Caco-2 (cell line): ENCODE measurements around the gene DHDDS. TPM values are rescaled to one million over a fixed set of nuclear protein-coding genes. Genes with fewer than 3 reads are reported as not detected.

Source experiments
- BruUV-seq: library from RNA; stranded (reverse); fragments of 400-500 nt; replicated peaks from 2 replicates; lab custom pipeline; 2021; lab: Mats Ljungman, UMichigan
- CTCF ChIA-PET: fragments of 300-600 bp; sonication (Branson Sonifier 250); formaldehyde crosslinking; loops from one replicate; lab custom pipeline; 2022; ENCODE audit warnings: antibody characterized with exemption; lab: Charles Lee
- POLR2A ChIA-PET: fragments of 300-600 bp; sonication (Branson Sonifier 250); formaldehyde crosslinking; loops from one replicate; lab custom pipeline; 2022; ENCODE audit warnings: antibody characterized with exemption; lab: Charles Lee
- DNase-seq, 2 experiments: peaks; one replicate each; pipeline versions ENCODE4 v3.0.0 to v3.0.0-alpha.2; 2020 to 2022
- H3K27me3 ChIP-seq: replicated peaks from 2 replicates; pipeline ENCODE4 v1.6.0; 2011; ENCODE audit warnings: low read length; ENCODE audit not compliant: control insufficient read depth, insufficient read depth
- H3K36me3 ChIP-seq: 2 replicates; pipeline ENCODE4 v1.5.1; 2011; ENCODE audit warnings: low read length; ENCODE audit not compliant: control insufficient read depth, insufficient read depth
- H3K4me1 ChIP-seq: fragments of 250-450 bp; sonication (Bioruptor Pico); 2 replicates; pipeline ENCODE4 v1.5.1; 2020; ENCODE audit warnings: mild to moderate bottlenecking
- H3K4me3 ChIP-seq: 2 replicates; pipeline ENCODE4 v1.5.1; 2011; ENCODE audit warnings: low read depth, mild to moderate bottlenecking, control low read depth, low read length
- H3K9me3 ChIP-seq: fragments of 250-450 bp; sonication (Bioruptor Pico); 2 replicates; pipeline ENCODE4 v1.5.1; 2020; ENCODE audit warnings: mild to moderate bottlenecking, moderate library complexity
- H3K27ac Mint-ChIP-seq: one replicate; pipeline ENCODE4 v1.8.0; 2022; ENCODE audit warnings: mixed read lengths; ENCODE audit not compliant: unreplicated experiment
- H3K27me3 Mint-ChIP-seq: one replicate; pipeline ENCODE4 v1.8.0; 2022; ENCODE audit warnings: mixed read lengths; ENCODE audit not compliant: insufficient read depth, unreplicated experiment
- H3K36me3 Mint-ChIP-seq: one replicate; pipeline ENCODE4 v1.8.0; 2022; ENCODE audit warnings: mild to moderate bottlenecking, mixed read lengths; ENCODE audit not compliant: insufficient read depth, unreplicated experiment
- H3K4me1 Mint-ChIP-seq: one replicate; pipeline ENCODE4 v1.8.0; 2022; ENCODE audit warnings: low read depth, mixed read lengths; ENCODE audit not compliant: unreplicated experiment
- H3K4me3 Mint-ChIP-seq: one replicate; pipeline ENCODE4 v1.8.0; 2022; ENCODE audit warnings: mild to moderate bottlenecking, moderate library complexity, mixed read lengths; ENCODE audit not compliant: unreplicated experiment
- H3K9me3 Mint-ChIP-seq: one replicate; pipeline ENCODE4 v1.8.0; 2022; ENCODE audit warnings: mixed read lengths; ENCODE audit not compliant: unreplicated experiment
- intact Hi-C: fragments of 100-400 bp; cut with micrococcal nuclease; formaldehyde crosslinking; loops from one replicate; pipeline ENCODE4 v1.10.0; 2022; ENCODE audit not compliant: unreplicated experiment
- total RNA-seq: library from RNA; stranded (reverse); gene quantifications from 2 replicates; pipeline ENCODE4 v1.2.3, GENCODE V29; 2022
- TF ChIP-seq, protein P1 (sequence below), 2 experiments: fragments of 200-600 bp in 1 of 2; IDR thresholded peaks; 1 replicate in 1 of 2; 2 replicates in 1 of 2; pipeline versions ENCODE4 v1.5.1 to v1.8.0; 2011 to 2022; ENCODE audit warnings: antibody characterized with exemption in 1 of 2, control low read depth in 1 of 2, inconsistent platforms in 1 of 2, low read depth in 1 of 2, low read length in 1 of 2, mild to moderate bottlenecking in 1 of 2, moderate library complexity in 1 of 2; ENCODE audit not compliant: insufficient read depth in 1 of 2, severe bottlenecking in 1 of 2, unreplicated experiment in 1 of 2

Gene DHDDS
- total RNA-seq, 1 experiment from 2014 or later: 55.6 TPM

DNA sequence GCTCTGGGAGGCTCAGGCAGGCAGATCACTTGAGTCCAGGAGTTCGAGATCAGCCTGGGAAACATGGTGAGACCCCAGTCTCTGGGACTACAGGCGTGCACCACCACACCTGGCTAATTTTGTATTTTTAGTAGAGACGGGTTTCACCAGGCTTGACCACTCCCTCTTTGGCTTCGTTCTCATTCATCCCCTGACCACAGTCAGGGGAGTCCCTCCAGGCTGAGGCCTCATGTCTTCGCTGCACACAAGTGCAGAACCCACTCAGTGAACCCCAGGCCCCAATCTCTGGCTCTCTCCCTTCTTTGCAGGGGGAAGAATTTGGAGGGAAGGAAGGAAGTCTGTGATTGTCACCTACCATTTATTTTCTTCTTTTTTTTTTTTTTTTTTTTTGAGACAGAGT, 88.2 kb downstream of the DHDDS start:
- Mint-ChIP-seq H3K36me3 (no peaks in the 10 kb centered on the region), H3K4me1 (no peaks in the 10 kb centered on the region), H3K9me3 (no peaks in the 10 kb centered on the region), H3K4me3 (no peak overlapping the region), H3K27ac (no peak overlapping the region), H3K27me3 (no peaks in the 10 kb centered on the region)
- H3K9me3 ChIP-seq: no peaks in the 10 kb centered on the region
- no TSS peak for BruUV-seq
- H3K4me3 ChIP-seq: no peak overlapping the region
- no peaks in the 10 kb centered on the region for H3K36me3 ChIP-seq
- intact Hi-C loops: no loop called here
- no peaks in the 10 kb centered on the region for H3K4me1 ChIP-seq
- no peaks in the 10 kb centered on the region for H3K27me3 ChIP-seq
- ChIA-PET CTCF (no interaction called here), POLR2A (no interaction called here)
- TF ChIP-seq, protein P1, sequence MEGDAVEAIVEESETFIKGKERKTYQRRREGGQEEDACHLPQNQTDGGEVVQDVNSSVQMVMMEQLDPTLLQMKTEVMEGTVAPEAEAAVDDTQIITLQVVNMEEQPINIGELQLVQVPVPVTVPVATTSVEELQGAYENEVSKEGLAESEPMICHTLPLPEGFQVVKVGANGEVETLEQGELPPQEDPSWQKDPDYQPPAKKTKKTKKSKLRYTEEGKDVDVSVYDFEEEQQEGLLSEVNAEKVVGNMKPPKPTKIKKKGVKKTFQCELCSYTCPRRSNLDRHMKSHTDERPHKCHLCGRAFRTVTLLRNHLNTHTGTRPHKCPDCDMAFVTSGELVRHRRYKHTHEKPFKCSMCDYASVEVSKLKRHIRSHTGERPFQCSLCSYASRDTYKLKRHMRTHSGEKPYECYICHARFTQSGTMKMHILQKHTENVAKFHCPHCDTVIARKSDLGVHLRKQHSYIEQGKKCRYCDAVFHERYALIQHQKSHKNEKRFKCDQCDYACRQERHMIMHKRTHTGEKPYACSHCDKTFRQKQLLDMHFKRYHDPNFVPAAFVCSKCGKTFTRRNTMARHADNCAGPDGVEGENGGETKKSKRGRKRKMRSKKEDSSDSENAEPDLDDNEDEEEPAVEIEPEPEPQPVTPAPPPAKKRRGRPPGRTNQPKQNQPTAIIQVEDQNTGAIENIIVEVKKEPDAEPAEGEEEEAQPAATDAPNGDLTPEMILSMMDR (IDR thresholded peaks at IDR 0.05; ENCODE audit: insufficient read depth in 1 of 2, low read depth in 1 of 2, low read length in 1 of 2, severe bottlenecking in 1 of 2, unreplicated experiment in 1 of 2): no peak
- no peak for DNase-seq

Other genes with a start within 250 kb of the DHDDS start
- gene CATSPER4, start 241.7 kb upstream of the DHDDS start, total RNA-seq: 0.20 TPM in 1 of 2 replicates, not detected in the other
- 19.7 and 22.4 TPM in 2 replicates for gene CEP85, start 198.1 kb upstream of the DHDDS start, total RNA-seq
- gene SH3BGRL3, start 152.2 kb upstream of the DHDDS start, total RNA-seq: 73.4 and 74.3 TPM in 2 replicates
- gene UBXN11, start 125.7 kb upstream of the DHDDS start, total RNA-seq: 12.5 TPM in 2 replicates
- gene CD52, start 114.4 kb upstream of the DHDDS start, total RNA-seq: not detected in 2 replicates
- 63.3 and 66.1 TPM in 2 replicates for gene CRYBG2, start 78.2 kb upstream of the DHDDS start, total RNA-seq
- gene ZNF683, start 59.6 kb upstream of the DHDDS start, total RNA-seq: not detected in 2 replicates
- gene LIN28A, start 21.5 kb upstream of the DHDDS start, total RNA-seq: 5.7 TPM in 2 replicates
- gene HMGN2, start 40.1 kb downstream of the DHDDS start, total RNA-seq: 389 and 421 TPM in 2 replicates
- gene RPS6KA1, start 97.4 kb downstream of the DHDDS start, total RNA-seq: 26.9 and 29.0 TPM in 2 replicates